ENCODE data around the gene CORIN.
"Not testable (repeated sequence)": the region's sequence is repeated elsewhere in the genome, so short reads cannot be mapped to it uniquely, and the experiment has no call there.

The CORIN gene

GRCh38 chr4:47562297-47562696, 275.6 kb downstream of the CORIN start:
- no peak for DNase-seq (ENCODE audit: insufficient read length, low spot score)
- TF ChIP-seq CTCF (IDR thresholded peaks at IDR 0.05; ENCODE audit: insufficient read depth, missing control alignments), result no peak
- FAIRE-seq, result no peak

GRCh38 chr4:47561331-47561730, 276.5 kb downstream of the CORIN start:
- TF ChIP-seq CTCF (IDR thresholded peaks at IDR 0.05; ENCODE audit: insufficient read depth, missing control alignments), result no peak
- FAIRE-seq (no peak), DNase-seq (ENCODE audit: insufficient read length, low spot score) (no peak)

- FAIRE-seq, result no peak
- DNase-seq (ENCODE audit: insufficient read length, low spot score), result no peak
- TF ChIP-seq CTCF (IDR thresholded peaks at IDR 0.05; ENCODE audit: insufficient read depth, missing control alignments), result no peak
Observed at GRCh38 chr4:47560682-47561081, 277.2 kb downstream of the CORIN start.

GRCh38 chr4:47557255-47557654, 280.6 kb downstream of the CORIN start:
- DNase-seq (ENCODE audit: insufficient read length, low spot score), result no peak
- TF ChIP-seq CTCF (IDR thresholded peaks at IDR 0.05; ENCODE audit: insufficient read depth, missing control alignments), result no peak

GRCh38 chr4:47555920-47556319, 281.9 kb downstream of the CORIN start:
- not testable (repeated sequence) for DNase-seq (ENCODE audit: insufficient read length, low spot score); FAIRE-seq

More at GRCh38 chr4:47557255-47557654, 280.6 kb downstream of the CORIN start:
- no peak for FAIRE-seq

- TF ChIP-seq CTCF (IDR thresholded peaks at IDR 0.05; ENCODE audit: insufficient read depth, missing control alignments), result no peak
- DNase-seq (ENCODE audit: insufficient read length, low spot score) (no peak), FAIRE-seq (no peak)
Observed at GRCh38 chr4:47553329-47554125, 284.3 kb downstream of the CORIN start.

GRCh38 chr4:47551682-47552081, 286.2 kb downstream of the CORIN start:
- DNase-seq (ENCODE audit: insufficient read length, low spot score) (no peak), FAIRE-seq (no peak)
- no peak for TF ChIP-seq CTCF (IDR thresholded peaks at IDR 0.05; ENCODE audit: insufficient read depth, missing control alignments)
